Measurements from ENCODE around the gene ADPRHL1. TPM values are rescaled to one million over a fixed set of nuclear protein-coding genes. Genes with fewer than 3 reads are reported as not detected.

ADPRHL1 gene
- total RNA-seq, 1 experiment from 2014 or later: 2.7 TPM

GRCh38 chr13:113364311-113364889 is 88.9 kb downstream of the ADPRHL1 start:
- Histone ChIP-seq H3K4ac (ENCODE audit: low read depth, low read length) (no peak overlapping the region), H3K18ac (ENCODE audit: insufficient read length, low read depth, low read length) (no peak overlapping the region), H4K5ac (ENCODE audit: insufficient read length, low read depth, low read length) (no peak overlapping the region), H3K4me2 (ENCODE audit: insufficient read depth, insufficient read length, low read length) (peak overlapping the region; percentile 29), H4K91ac (ENCODE audit: insufficient read length, low read depth, low read length) (no peak overlapping the region), H3K27ac (ENCODE audit: insufficient read length, low read depth, low read length) (no peak overlapping the region), H2BK120ac (ENCODE audit: low read depth, low read length, poor library complexity, severe bottlenecking) (no peak overlapping the region), H3K9me3 (ENCODE audit: control insufficient read depth, low read depth, low read length) (no peaks in the 10 kb centered on the region), H2AK5ac (ENCODE audit: insufficient read length, low read length) (no peak overlapping the region), H3K23me2 (ENCODE audit: insufficient read length, low read depth, low read length, poor library complexity, severe bottlenecking) (peaks cover 12% of the 10 kb centered on the region), H3K4me1 (ENCODE audit: insufficient read depth, low read length) (no peaks in the 10 kb centered on the region; the same call in 1 of the 2 replicates), H2BK20ac (ENCODE audit: low read depth, low read length, poor library complexity, severe bottlenecking) (no peak overlapping the region), H4K8ac (replicated peaks; ENCODE audit: insufficient read length, low read depth, low read length) (no peak overlapping the region), H3K79me2 (ENCODE audit: insufficient read depth, low read length) (peaks cover 10% of the 10 kb centered on the region; the same call in 1 of the 2 replicates), H3T11ph (ENCODE audit: low read length) (no peak overlapping the region), H2BK12ac (ENCODE audit: insufficient read length, low read depth, low read length) (no peak overlapping the region), H3K9ac (ENCODE audit: extremely low read depth, insufficient read length, low read length) (no peak overlapping the region), H2AFZ (ENCODE audit: low read length) (no peak overlapping the region), H4K20me1 (ENCODE audit: control insufficient read depth, insufficient read depth, insufficient read length) (no peaks in the 10 kb centered on the region), H3K56ac (ENCODE audit: insufficient read length, low read depth, low read length) (no peak overlapping the region), H2BK5ac (ENCODE audit: insufficient read length, low read length) (no peak overlapping the region), H2BK15ac (ENCODE audit: low read depth, low read length) (no peak overlapping the region), H3K79me1 (ENCODE audit: insufficient read depth, low read depth, low read length, poor library complexity, severe bottlenecking) (peaks cover 11% of the 10 kb centered on the region), H3K23ac (ENCODE audit: insufficient read length, low read depth, low read length) (no peak overlapping the region), H3K14ac (ENCODE audit: insufficient read depth, low read length) (no peak overlapping the region), H3K27me3 (ENCODE audit: insufficient read depth, low read length) (no peaks in the 10 kb centered on the region)
- H3K27me3 Mint-ChIP-seq (ENCODE audit: low read depth): no peaks in the 10 kb centered on the region
- H3K9me3 Mint-ChIP-seq: no peaks in the 10 kb centered on the region; a peak in 1 of 5 replicates
- no CpG with 5 or more reads among the region's 41 CpGs for WGBS (ENCODE audit: extremely low coverage, insufficient read length, low lambda C conversion rate)
- H3K4me1 Mint-ChIP-seq: peaks cover 16 to 34% of the 10 kb centered on the region in 2 experiments
- peak overlapping the region in 1 of 2 experiments; percentile 8; a peak in 1 of 5 replicates for H3K4me3 Mint-ChIP-seq
- no peak for DNase-seq
- peaks cover 9 to 22% (median 21%) of the 10 kb centered on the region in 3 experiments; a peak in 6 of 7 replicates for H3K36me3 Mint-ChIP-seq (ENCODE audit: insufficient read depth in 1 of 3, low read depth in 3 of 3)
- H3K27ac Mint-ChIP-seq: peak overlapping the region in 1 of 3 experiments; percentile 44; a peak in 1 of 7 replicates
- TF ChIP-seq CTCF (conservative IDR thresholded peaks at IDR 0.05): no peak
